Activated T-helper 2 cell treated with anti-CD3 and anti-CD28 coated beads, Interferon-gamma antibody, Interleukin-2, Interleukin-4, amounts not matched to agents 10 μg/mL and 5 μg/mL and 100 μg/mL, durations not matched to agents 14 hours and 24 hours and 36 hours (primary cell): Measurements from ENCODE around the gene WFIKKN1. TPM values are rescaled to one million over a fixed set of nuclear protein-coding genes. Genes with fewer than 3 reads are reported as not detected.

Experiments used
- DNase-seq: peaks from one replicate; pipeline ENCODE4 v3.0.0; 2021; ENCODE audit warnings: low spot score
- H3K27ac Mint-ChIP-seq: one replicate; pipeline ENCODE4 v1.8.0; 2021; ENCODE audit warnings: mixed read lengths
- H3K27me3 Mint-ChIP-seq: one replicate; pipeline ENCODE4 v1.8.0; 2021; ENCODE audit warnings: low read depth, mixed read lengths
- H3K36me3 Mint-ChIP-seq: one replicate; pipeline ENCODE4 v1.8.0; 2021; ENCODE audit warnings: low read depth, mixed read lengths
- H3K4me1 Mint-ChIP-seq: one replicate; pipeline ENCODE4 v1.8.0; 2021; ENCODE audit warnings: low read depth, mixed read lengths
- H3K4me3 Mint-ChIP-seq: one replicate; pipeline ENCODE4 v1.8.0; 2021; ENCODE audit warnings: low read depth, mild to moderate bottlenecking, moderate library complexity, mixed read lengths
- H3K9me3 Mint-ChIP-seq: one replicate; pipeline ENCODE4 v1.8.0; 2021; ENCODE audit warnings: mixed read lengths
- intact Hi-C: fragments of 100-400 bp; cut with micrococcal nuclease; formaldehyde crosslinking; loops from one replicate; pipeline ENCODE4 v1.15.1; 2023
- total RNA-seq: library from RNA; stranded (reverse); gene quantifications from 2 replicates; pipeline ENCODE4 v1.2.3, GENCODE V29; 2022

WFIKKN1 gene, protein sequence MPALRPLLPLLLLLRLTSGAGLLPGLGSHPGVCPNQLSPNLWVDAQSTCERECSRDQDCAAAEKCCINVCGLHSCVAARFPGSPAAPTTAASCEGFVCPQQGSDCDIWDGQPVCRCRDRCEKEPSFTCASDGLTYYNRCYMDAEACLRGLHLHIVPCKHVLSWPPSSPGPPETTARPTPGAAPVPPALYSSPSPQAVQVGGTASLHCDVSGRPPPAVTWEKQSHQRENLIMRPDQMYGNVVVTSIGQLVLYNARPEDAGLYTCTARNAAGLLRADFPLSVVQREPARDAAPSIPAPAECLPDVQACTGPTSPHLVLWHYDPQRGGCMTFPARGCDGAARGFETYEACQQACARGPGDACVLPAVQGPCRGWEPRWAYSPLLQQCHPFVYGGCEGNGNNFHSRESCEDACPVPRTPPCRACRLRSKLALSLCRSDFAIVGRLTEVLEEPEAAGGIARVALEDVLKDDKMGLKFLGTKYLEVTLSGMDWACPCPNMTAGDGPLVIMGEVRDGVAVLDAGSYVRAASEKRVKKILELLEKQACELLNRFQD
- total RNA-seq, result 0.32 and 0.57 TPM in 2 replicates

DNA sequence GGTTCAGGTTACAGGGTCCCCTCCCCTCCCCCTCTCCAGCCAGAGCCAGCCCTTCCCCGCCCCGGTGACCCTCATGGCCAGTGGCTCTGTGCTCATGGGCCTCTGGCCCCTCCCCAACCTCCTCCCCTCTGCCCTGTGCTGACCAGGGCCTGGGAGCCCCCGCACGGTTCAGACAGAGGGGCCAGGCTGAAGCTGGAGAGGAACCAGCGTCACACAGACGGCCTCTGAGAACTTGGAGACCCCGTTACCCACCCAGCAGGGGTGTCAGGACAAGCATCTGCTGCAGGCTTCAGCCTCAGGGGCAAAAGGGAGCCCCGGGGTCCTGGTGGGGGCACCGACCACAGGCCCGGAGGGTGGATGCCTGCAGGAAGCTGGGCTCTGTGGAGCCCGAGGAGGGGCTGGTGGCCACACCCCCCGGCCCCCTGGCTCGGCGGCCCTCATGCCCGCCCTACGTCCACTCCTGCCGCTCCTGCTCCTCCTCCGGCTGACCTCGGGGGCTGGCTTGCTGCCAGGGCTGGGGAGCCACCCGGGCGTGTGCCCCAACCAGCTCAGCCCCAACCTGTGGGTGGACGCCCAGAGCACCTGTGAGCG is at the start of gene WFIKKN1:
TSS of gene WFIKKN1 (plus strand) at position 171 of the 591 bp plus-strand sequence. CDS start at position 440, 269 bp downstream.
- H3K27ac Mint-ChIP-seq, result no peak within 1 kb of the TSS
- DNase-seq, result no peak
- no peaks in the 10 kb centered on the region for H3K27me3 Mint-ChIP-seq
- intact Hi-C loops, result no loop called here
- H3K4me3 Mint-ChIP-seq, result no peak within 1 kb of the TSS
- H3K36me3 Mint-ChIP-seq, result peaks cover 8% of the 10 kb centered on the region
- H3K4me1 Mint-ChIP-seq, result peaks cover 4% of the 10 kb centered on the region
- no peaks in the 10 kb centered on the region for H3K9me3 Mint-ChIP-seq

DNA sequence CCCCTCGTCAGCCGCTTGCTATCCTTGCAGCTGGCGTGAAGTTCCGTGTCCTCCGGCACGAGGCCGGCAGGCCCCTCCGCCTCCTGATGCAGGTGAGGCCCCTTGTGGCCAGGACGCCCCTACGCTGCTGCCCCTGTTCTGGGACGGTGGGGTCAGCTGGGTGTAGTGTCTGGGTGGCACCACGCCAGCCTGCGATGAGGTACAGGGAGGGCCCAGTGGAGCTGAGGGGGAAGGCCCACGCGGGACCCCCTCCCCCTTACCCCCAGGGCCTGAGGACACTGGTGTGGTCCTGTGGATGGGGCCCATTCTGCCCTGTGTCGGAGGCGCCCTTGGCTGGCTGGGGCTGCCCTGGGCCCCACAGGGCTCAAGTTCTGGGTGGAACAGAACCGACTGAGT is 48.6 kb upstream of the WFIKKN1 start:
- Mint-ChIP-seq H3K36me3 (peaks cover under 1% of the 10 kb centered on the region), H3K9me3 (no peaks in the 10 kb centered on the region), H3K27ac (no peak overlapping the region), H3K4me1 (peaks cover under 1% of the 10 kb centered on the region), H3K27me3 (no peaks in the 10 kb centered on the region), H3K4me3 (no peak overlapping the region)
- DNase-seq, result no peak
- intact Hi-C loops, result no loop called here

DNA sequence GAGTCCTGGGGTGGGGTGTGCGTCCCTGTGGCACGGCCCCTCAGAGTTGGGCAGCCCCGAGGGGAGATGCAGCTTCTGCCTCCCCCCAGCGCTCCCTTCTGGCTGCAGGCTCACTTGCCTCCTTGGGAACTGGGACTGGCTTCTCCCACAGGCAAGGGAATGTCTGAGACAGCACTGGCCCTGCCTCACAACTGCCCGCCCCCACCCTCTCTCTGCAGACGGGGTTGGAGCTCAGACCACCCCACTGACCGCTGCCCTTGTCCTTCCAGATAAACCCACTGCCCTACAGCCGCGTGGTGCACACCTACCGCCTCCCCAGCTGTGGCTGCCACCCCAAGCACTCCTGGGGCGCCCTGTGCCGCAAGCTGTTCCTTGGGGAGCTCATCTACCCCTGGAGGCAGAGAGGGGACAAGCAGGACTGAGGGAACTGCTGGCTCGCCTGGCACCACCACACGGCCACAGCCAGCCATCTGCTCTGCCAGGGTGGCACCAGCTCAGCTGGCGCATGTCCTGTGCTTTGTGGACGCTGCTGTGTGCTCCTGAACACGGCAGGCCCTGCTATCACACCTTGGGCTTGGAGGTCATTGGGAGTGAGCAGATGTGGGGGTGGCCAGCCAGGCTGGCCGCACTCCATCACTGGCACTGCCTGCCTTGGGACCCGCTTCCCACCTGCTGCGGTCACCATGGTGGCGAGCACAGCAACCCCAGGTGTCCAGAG is 48.0 kb upstream of the WFIKKN1 start:
- Mint-ChIP-seq H3K36me3 (peaks cover 4% of the 10 kb centered on the region), H3K27me3 (no peaks in the 10 kb centered on the region), H3K9me3 (no peaks in the 10 kb centered on the region), H3K4me1 (peaks cover 3% of the 10 kb centered on the region), H3K27ac (no peak overlapping the region), H3K4me3 (no peak overlapping the region)
- no peak for DNase-seq
- intact Hi-C loops, result no loop called here

DNA sequence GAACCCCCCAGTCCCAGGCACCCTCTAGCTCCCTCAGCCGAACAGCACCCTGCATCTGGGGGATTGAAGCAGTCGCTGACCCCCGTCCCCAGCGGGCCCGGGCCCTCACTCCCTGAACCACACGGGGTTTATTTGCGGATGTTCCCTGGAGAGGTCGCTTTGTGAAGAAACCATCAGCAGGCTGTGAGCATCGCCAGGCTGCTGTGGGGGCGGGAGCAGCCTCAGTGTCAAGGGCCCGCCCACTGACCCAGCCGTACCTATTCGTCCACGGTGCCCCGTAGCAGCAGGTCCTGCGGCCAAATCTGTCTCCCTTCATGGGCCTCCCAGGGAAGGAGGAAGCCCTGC is 47.3 kb upstream of the WFIKKN1 start:
- Mint-ChIP-seq H3K4me3 (no peak overlapping the region), H3K27me3 (no peaks in the 10 kb centered on the region), H3K9me3 (no peaks in the 10 kb centered on the region), H3K27ac (no peak overlapping the region), H3K4me1 (peaks cover 3% of the 10 kb centered on the region), H3K36me3 (peaks cover 6% of the 10 kb centered on the region)
- DNase-seq, result no peak
- intact Hi-C loops, result no loop called here

DNA sequence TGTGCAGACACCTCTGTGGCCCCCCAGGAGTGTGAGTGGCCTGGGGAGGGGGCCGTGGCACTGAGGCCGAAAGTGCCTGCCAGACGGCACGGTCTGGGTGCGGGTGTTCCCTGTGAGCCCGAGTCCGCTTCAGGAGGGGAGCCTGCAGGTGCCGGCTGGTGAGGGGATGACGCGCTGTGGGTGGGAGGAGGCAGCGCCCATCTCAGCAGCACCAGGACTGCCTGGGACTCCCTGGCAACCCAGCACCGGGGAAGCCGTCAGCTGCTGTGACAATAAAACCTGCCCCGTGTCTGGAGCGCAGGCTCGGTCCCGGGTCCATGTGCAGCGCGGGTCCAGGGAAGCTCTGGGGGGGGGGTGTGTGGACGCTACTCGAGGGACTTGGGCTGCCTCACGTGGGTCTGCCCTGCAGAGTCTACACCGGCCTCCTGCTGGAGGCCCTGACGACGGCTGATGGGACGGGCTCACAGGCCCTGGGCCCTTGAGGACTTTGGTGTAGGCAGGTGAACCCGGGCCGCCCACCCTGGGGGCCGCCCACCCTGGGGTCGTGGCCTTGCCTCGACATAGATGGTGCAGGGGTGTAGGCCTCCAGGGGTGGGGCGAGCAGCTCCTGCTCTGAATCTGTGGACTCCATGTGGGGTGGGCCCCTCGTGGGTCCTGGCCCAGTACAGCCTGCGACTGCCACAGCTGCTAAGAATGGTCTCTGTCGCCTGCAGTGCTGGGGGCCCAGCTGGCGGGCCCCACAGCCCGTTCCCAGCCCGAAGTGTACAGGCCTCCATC is 46.8 kb upstream of the WFIKKN1 start:
- H3K4me1 Mint-ChIP-seq, result peaks cover 3% of the 10 kb centered on the region
- intact Hi-C loops, result no loop called here
- H3K4me3 Mint-ChIP-seq, result no peak overlapping the region
- no peak overlapping the region for H3K27ac Mint-ChIP-seq
- no peaks in the 10 kb centered on the region for H3K27me3 Mint-ChIP-seq
- H3K36me3 Mint-ChIP-seq, result peaks cover 9% of the 10 kb centered on the region
- DNase-seq, result no peak
- no peaks in the 10 kb centered on the region for H3K9me3 Mint-ChIP-seq

DNA sequence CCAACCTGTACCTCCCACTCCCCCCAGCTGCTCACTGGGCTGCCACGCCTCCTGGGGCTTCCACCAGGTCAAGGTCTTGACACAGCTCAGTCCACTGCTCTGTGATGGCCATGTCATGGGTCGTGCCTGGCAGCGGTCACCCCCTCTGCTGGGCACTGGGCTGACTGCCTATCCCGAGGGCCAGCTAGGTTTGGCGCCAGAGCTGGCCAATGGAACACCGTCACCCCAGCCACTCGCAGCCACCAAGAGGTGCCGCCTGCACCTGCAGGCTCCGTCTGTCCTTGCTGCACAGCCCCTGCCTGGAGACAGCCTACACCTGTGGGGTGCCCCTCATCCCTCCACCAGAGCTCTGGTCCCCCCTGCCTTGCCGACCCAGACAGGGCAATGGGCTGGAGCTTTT is 45.4 kb upstream of the WFIKKN1 start:
- DNase-seq, result no peak
- Mint-ChIP-seq H3K27ac (no peak overlapping the region), H3K27me3 (no peaks in the 10 kb centered on the region), H3K36me3 (peaks cover 9% of the 10 kb centered on the region), H3K9me3 (no peaks in the 10 kb centered on the region), H3K4me1 (peaks cover 3% of the 10 kb centered on the region), H3K4me3 (no peak overlapping the region)
- intact Hi-C loops, result loop anchor here (5.0 kb wide), 1 partner anchor 97 kb away; the partner anchor contains the start of genes JMJD8 and STUB1

DNA sequence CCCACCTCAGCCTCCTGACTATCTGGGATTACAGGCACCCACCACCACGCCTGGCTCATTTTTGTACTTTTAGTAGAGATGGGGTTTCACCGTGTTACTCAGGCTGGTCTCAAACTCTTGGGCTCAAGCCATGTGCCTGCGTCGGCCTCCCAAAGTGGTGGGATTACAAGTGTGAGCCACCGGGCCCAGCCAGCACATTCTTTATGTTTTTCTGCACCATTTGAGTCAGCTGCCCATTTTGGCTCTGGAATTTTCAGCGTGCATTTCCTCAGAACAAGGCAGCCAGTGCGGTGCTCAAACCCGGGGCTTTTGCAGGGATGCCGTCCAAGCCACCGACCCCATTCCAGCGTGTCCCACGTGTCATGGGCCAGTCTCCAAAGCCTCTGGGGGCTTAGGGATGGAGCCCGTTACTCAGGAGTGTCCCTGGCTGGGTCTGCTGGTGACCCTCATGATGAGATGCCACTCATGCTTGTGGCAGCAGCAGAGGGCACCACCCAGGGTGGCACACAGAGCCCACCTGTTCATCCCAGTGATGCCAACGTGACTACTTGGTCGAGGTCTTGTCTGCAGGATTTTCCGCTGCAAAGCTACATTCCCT is 44.6 kb upstream of the WFIKKN1 start:
- H3K27ac Mint-ChIP-seq, result no peak overlapping the region
- no peaks in the 10 kb centered on the region for H3K27me3 Mint-ChIP-seq
- H3K4me3 Mint-ChIP-seq, result no peak overlapping the region
- H3K36me3 Mint-ChIP-seq, result peaks cover 9% of the 10 kb centered on the region
- DNase-seq, result no peak
- intact Hi-C loops, result loop anchor here (5.0 kb wide), 1 partner anchor 96 kb away; the partner anchor contains the start of genes JMJD8 and STUB1
- no peaks in the 10 kb centered on the region for H3K9me3 Mint-ChIP-seq
- H3K4me1 Mint-ChIP-seq, result peaks cover 10% of the 10 kb centered on the region

DNA sequence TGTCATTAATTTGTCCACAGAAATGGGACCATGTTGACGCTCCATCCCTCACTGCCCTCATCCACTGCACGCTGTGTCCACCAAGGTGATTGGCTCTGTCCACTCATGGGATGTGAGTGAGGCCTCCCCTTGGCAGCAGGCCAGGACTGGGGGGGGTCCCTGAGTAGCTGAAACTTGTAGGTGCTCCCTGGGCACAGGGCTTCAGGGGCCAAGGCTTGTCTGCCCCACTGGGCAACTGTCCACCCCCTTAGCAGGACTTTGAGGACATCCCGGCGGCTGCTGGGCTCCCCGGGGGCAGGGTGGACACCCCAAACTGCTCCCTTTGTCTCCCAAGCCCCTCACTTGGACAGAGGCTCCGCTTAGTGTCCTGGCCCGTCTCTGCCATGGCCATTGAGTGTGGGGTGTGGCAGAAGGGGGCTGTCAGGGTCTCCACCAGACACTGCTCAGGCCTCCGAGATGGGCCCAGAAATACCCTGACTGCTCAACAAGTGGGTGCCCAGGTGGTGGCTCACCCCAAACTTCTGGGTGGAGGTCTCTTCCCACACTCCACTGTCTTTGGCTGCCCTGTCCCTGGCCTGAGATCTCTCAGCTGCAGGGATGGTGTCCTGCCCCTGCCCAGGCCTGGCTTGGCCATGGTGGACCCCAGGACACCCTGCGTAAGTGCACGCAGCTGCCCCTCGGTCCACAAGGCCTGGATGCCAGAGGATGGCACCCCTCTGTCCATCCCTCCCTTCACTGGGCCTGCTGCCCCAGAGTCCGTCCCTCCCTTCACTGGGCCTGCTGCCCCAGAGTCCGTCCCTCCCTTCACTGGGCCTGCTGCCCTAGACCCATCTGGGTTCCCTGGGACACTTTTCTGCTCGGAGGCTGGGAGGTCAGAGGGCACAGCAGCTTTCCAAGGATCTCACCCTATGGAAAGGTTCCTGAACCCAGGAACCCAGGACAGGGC is 43.9 kb upstream of the WFIKKN1 start:
- intact Hi-C loops, result loop anchor here (5.0 kb wide), 1 partner anchor 95 kb away; the partner anchor contains the start of genes JMJD8 and STUB1
- H3K9me3 Mint-ChIP-seq, result no peaks in the 10 kb centered on the region
- DNase-seq, result no peak
- H3K27me3 Mint-ChIP-seq, result no peaks in the 10 kb centered on the region
- H3K4me1 Mint-ChIP-seq, result peaks cover 11% of the 10 kb centered on the region
- H3K36me3 Mint-ChIP-seq, result peaks cover 9% of the 10 kb centered on the region
- H3K27ac Mint-ChIP-seq, result peak overlapping the region; percentile 78
- peak overlapping the region; percentile 91 for H3K4me3 Mint-ChIP-seq

DNA sequence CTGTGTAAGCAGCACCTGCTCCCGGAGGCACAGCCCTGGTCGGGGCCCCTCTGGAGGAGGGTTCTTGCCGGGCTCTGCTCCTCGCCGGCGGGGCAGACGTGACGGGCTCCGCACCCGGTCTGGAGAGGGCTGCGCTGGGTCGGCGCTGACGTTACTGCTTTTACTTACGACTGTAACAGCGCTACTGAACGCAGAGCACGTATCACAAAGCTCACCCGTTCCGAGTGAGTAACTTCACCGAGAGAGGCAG is 42.2 kb upstream of the WFIKKN1 start:
- H3K4me1 Mint-ChIP-seq, result peaks cover 14% of the 10 kb centered on the region
- no peaks in the 10 kb centered on the region for H3K9me3 Mint-ChIP-seq
- peak; percentile 65 for DNase-seq
- H3K4me3 Mint-ChIP-seq, result peak overlapping the region; percentile 91
- intact Hi-C loops, result loop anchor here (5.0 kb wide), 1 partner anchor 94 kb away; the partner anchor contains the start of genes JMJD8 and STUB1
- no peaks in the 10 kb centered on the region for H3K27me3 Mint-ChIP-seq
- H3K36me3 Mint-ChIP-seq, result peaks cover 9% of the 10 kb centered on the region
- H3K27ac Mint-ChIP-seq, result peak overlapping the region; percentile 97

DNA sequence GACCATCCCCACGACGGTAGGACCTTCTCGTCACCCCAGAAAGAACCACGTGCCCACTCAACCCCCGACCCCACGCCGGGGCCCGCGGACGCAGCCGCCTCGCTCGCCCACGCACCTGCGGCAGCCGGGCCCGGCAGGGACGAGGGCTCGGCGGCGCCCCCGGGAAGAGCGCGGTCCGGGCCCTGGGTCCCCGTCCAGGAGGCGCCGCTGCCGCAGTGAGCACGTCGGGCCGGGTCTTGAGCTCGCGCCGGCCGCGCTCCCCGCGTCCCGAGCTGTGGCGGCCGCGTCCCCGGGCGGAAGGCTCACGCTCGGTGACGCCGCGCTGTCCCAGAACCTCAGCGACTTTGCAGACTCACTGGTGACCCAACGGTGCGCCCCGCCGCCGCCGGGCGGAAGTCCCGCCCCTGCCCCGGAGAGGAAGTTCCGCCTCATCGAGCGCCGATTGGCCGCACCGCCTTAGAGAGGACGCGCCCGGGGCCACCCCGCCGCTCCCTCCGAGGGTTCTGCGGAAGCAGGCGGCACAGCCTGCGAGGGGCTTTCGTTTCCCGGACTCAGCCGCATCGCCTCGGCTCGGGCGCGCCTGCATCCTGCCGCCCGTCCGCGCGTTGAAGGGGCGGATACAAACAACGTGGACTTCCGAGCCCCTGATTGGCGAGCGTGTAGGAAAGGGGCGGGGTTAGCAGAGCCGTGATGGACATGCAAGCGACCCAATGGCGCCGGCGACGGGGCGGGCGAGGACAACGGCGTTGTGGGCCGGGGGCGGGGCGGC is 41.7 kb upstream of the WFIKKN1 start:
- Mint-ChIP-seq H3K4me3 (peak overlapping the region; percentile 97), H3K9me3 (no peaks in the 10 kb centered on the region), H3K4me1 (peaks cover 16% of the 10 kb centered on the region), H3K27ac (peak overlapping the region; percentile 98), H3K27me3 (no peaks in the 10 kb centered on the region), H3K36me3 (peaks cover 9% of the 10 kb centered on the region)
- peak; percentile 98 for DNase-seq
- intact Hi-C loops, result loop anchor here (1.0 to 5.0 kb wide), 3 partner anchors 47 to 93 kb away; partner anchors contain the start of genes CAPN15, JMJD8, METTL26 and STUB1
